Activated T-cell treated with anti-CD3 and anti-CD28 coated beads, Interleukin-2, amount 50 U/mL, for 24 hours (primary cell): Measurements from ENCODE around the gene GASK1A.

Experiments used
- DNase-seq: peaks from one replicate; pipeline ENCODE4 v3.0.0-alpha.2; 2020
- H3K27ac Mint-ChIP-seq: 2 replicates; pipeline ENCODE4 v1.8.0; 2020; ENCODE audit warnings: mild to moderate bottlenecking, mixed read lengths
- H3K27me3 Mint-ChIP-seq: 2 replicates; pipeline ENCODE4 v1.8.0; 2020; ENCODE audit warnings: mixed read lengths
- H3K36me3 Mint-ChIP-seq: 2 replicates; pipeline ENCODE4 v1.8.0; 2020; ENCODE audit warnings: low read depth, mixed read lengths
- H3K4me1 Mint-ChIP-seq: 2 replicates; pipeline ENCODE4 v1.8.0; 2020; ENCODE audit warnings: low read depth, mixed read lengths
- H3K4me3 Mint-ChIP-seq: 2 replicates; pipeline ENCODE4 v1.8.0; 2020; ENCODE audit warnings: mild to moderate bottlenecking, moderate library complexity, mixed read lengths
- H3K9me3 Mint-ChIP-seq: 2 replicates; pipeline ENCODE4 v1.8.0; 2020; ENCODE audit warnings: mixed read lengths

The GASK1A gene

GRCh38 chr3:43102773-43103480 is 123.8 kb downstream of the GASK1A start:
- Mint-ChIP-seq H3K27ac (no peak overlapping the region), H3K4me3 (no peak overlapping the region), H3K27me3 (no peaks in the 10 kb centered on the region), H3K36me3 (no peaks in the 10 kb centered on the region), H3K9me3 (no peaks in the 10 kb centered on the region), H3K4me1 (peaks cover 25% of the 10 kb centered on the region)
- no peak for DNase-seq

- Mint-ChIP-seq H3K4me3 (peak overlapping the region; percentile 81), H3K27me3 (no peaks in the 10 kb centered on the region), H3K9me3 (no peaks in the 10 kb centered on the region), H3K36me3 (no peaks in the 10 kb centered on the region), H3K4me1 (peaks cover 22% of the 10 kb centered on the region), H3K27ac (no peak overlapping the region)
- DNase-seq = no peak
Measured at GRCh38 chr3:43104039-43104438, 124.9 kb downstream of the GASK1A start.

GRCh38 chr3:43104660-43105595 is 125.8 kb downstream of the GASK1A start:
- peak overlapping the region; percentile 81 for H3K4me3 Mint-ChIP-seq
- no peaks in the 10 kb centered on the region for H3K36me3 Mint-ChIP-seq
- peaks cover 21% of the 10 kb centered on the region for H3K4me1 Mint-ChIP-seq
- H3K9me3 Mint-ChIP-seq = no peaks in the 10 kb centered on the region
- peak; percentile 61 for DNase-seq
- no peaks in the 10 kb centered on the region for H3K27me3 Mint-ChIP-seq
- H3K27ac Mint-ChIP-seq = peak overlapping the region; percentile 0

- Mint-ChIP-seq H3K27me3 (no peaks in the 10 kb centered on the region), H3K4me1 (peaks cover 21% of the 10 kb centered on the region), H3K36me3 (no peaks in the 10 kb centered on the region), H3K27ac (peak within 1 kb of the TSS; percentile 52), H3K9me3 (no peaks in the 10 kb centered on the region), H3K4me3 (peak within 1 kb of the TSS; percentile 81)
- peak; percentile 91 for DNase-seq
Measured at GRCh38 chr3:43105596-43106292, 126.6 kb downstream of the GASK1A start, which contains the start of gene POMGNT2. POMGNT2 (minus strand) TSS chr3:43106079; CDS start chr3:43081431, 24,648 bp downstream.

- no peak for DNase-seq
Measured at GRCh38 chr3:43106293-43106628, 127.2 kb downstream of the GASK1A start.

More at GRCh38 chr3:43106293-43106628, 127.2 kb downstream of the GASK1A start:
- Mint-ChIP-seq H3K36me3 (no peaks in the 10 kb centered on the region), H3K4me3 (peak overlapping the region; percentile 81), H3K9me3 (no peaks in the 10 kb centered on the region), H3K27me3 (no peaks in the 10 kb centered on the region), H3K4me1 (peaks cover 21% of the 10 kb centered on the region), H3K27ac (peak overlapping the region; percentile 52)
